HG03558 (cell line): ENCODE results near the gene CCDC188.

Source experiments
- ATAC-seq: cut with Tn5 transposase; IDR thresholded peaks from one replicate; pipeline ENCODE4 v1.9.1; 2021; ENCODE audit warnings: moderate number of reproducible peaks; ENCODE audit not compliant: unreplicated experiment; ENCODE audit errors: extremely low read depth

Gene CCDC188

GRCh38 chr22:20186183-20186870 lies 35.5 kb upstream of the CCDC188 start:
- ATAC-seq = no peak

DNA sequence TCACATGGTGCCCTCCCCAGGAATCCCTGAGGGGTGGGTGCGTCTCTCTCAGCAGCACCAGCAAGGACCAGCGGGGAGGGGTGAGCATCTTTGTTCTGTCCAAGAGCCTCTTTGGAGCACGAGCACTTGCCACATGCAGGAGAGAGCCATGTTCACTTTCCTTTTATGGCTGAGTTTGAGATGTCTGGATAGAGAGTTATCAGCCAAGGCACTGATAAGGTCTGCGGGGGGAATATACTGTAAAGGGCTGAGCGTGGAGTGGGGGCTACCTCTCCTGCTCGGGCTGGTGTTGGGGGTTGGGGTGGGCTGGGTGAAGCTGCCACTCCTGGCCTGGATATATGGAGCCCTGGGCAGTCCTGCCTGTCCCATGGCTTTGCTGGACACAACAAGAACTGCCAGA lies 34.9 kb upstream of the CCDC188 start:
- ATAC-seq = no peak

- ATAC-seq = no peak
Observed at GRCh38 chr22:20184501-20185165, 33.8 kb upstream of the CCDC188 start.

DNA sequence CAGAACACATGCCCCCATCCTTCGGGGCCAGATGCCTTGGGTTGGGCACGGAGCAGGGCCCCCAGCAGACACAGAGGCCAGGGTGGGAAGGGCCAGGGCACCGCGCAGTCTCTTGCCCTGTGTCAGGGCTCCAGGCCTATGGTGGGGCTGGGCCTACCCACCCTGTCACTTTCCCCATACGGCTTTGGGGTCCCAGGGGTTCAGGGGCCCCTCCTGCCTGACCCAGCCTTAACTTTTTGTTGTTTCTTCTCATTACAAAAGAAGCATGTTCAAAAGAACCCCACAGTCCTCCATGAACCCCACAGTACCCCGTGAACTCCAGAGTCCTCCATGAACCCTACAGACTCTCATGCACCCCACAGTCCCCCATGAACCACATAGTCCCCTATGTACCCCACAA lies 33.0 kb upstream of the CCDC188 start:
- no peak for ATAC-seq

DNA sequence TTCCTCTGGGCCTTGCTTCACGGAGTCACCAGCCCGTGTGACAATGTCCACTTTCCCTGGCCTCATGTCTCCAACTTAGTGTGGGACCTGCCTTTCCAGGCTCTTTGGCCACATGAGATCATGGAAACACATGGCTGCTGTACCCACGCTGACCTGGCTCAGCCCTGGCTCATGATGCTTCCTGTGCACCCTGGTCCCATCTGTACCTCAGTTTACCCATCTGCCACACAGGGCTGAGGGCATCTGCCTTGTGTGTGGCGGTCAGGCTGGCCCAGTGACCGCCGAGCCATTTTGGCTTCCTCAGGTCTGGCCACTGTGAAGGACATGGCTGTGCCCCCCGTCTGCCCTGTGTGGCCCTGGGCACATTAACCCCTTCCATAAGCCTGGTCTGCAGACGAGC lies 32.2 kb upstream of the CCDC188 start:
- no peak for ATAC-seq

DNA sequence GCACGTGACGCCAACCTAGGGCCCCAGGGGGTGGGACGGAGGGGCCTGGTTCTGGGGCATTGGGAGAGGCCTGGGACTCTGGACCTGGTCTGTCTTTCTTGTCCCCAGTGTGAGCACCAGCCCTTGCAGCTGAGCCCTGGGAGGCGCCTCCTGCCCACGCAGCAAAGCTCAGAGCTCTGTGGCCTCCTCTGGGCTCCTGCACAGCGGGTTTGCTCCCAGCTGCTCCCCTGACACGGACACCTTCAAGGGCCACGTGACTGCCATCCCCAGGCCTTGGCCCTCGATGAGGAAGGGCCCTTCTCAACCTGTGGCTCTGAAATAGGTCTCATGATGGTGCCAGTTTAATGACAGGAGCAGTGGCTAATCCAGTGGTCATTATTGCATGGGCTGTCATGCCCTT lies 31.5 kb upstream of the CCDC188 start:
- no peak for ATAC-seq

DNA sequence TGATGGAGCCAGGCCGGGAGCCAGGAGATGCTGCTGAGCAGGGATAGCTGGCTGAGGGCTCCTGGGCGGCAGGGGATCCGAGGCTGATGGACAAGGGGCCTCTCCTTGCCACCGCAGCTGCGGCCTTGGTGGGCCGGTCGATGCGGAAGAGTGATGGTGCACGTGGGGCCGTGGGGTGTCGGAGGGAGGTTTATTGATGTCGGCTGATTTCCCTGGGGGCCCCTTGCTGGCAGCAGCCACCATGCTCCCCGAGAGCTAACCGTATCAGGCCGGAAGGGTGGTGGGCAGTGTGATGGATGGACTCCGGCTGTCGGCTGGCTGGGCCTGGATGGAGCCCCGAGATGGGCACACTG lies 31.0 kb upstream of the CCDC188 start:
- no peak for ATAC-seq

- ATAC-seq = no peak
Observed at GRCh38 chr22:20181194-20181883, 30.5 kb upstream of the CCDC188 start.

DNA sequence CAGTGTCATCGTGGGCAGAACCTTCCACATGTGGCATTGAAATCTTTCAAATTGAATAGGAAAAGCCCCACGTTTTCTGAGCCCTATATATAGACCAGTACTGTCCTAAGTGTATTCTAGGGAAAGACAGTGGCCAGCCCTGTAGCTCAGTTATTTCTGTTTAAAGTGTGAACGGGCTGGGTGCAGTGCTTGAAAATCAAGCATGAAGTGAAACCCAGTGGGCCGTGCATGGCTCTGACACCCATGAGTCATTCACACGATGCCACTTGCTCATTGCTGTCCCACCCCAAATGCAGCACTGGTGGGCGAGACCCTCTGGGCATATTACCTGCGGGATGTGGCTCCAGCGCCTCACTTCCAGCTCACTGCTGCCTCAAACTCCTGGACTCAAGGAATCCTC lies 29.8 kb upstream of the CCDC188 start:
- no peak for ATAC-seq

- no peak for ATAC-seq
Observed at GRCh38 chr22:20180245-20180630, 29.4 kb upstream of the CCDC188 start.

DNA sequence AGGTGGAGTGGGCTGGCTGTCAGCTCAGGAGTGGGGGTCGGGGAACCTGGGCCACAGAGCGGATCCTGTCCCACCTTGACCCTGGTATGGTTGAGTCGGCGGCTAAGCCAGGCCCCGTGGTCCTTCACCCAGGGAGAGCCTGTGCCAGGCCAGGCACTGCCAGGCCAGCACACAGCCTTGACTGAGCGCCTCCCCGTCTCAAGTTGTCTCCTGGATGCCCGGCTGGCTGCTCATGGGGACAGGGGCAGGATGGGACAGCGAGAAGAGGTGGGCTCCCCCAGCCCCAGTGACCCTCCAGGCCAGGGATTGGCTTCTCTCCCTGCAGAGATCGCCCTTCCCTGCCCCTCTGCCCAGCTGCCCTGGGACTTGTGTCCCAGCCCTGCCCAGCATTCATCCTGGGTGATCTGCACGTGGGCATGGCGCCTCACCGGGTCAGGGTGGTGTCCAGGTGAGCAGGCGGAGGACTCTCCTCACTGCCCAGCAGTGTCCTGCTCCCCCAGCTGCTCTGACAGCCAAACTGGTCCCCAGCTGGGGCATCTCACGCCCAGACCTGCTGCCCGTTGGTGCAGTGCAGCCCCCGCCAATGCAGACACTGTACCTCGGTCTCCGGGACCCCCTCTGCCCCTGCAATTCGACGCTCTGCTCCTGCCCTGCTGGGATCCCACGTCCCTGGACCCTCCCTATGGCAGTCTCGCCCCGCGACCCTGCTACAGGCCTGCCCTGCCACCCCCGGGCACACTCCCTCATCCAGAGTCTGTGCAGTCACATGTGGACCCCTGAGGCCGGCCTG lies 28.8 kb upstream of the CCDC188 start:
- ATAC-seq = no peak

- no peak for ATAC-seq
Observed at GRCh38 chr22:20178915-20179227, 28.0 kb upstream of the CCDC188 start.

GRCh38 chr22:20178075-20178914 lies 27.4 kb upstream of the CCDC188 start:
- no peak for ATAC-seq

GRCh38 chr22:20177217-20177911 lies 26.5 kb upstream of the CCDC188 start:
- ATAC-seq = no peak

- ATAC-seq = no peak
Observed at GRCh38 chr22:20176421-20177085, 25.7 kb upstream of the CCDC188 start.

- ATAC-seq = no peak
Observed at GRCh38 chr22:20175597-20175900, 24.7 kb upstream of the CCDC188 start.

DNA sequence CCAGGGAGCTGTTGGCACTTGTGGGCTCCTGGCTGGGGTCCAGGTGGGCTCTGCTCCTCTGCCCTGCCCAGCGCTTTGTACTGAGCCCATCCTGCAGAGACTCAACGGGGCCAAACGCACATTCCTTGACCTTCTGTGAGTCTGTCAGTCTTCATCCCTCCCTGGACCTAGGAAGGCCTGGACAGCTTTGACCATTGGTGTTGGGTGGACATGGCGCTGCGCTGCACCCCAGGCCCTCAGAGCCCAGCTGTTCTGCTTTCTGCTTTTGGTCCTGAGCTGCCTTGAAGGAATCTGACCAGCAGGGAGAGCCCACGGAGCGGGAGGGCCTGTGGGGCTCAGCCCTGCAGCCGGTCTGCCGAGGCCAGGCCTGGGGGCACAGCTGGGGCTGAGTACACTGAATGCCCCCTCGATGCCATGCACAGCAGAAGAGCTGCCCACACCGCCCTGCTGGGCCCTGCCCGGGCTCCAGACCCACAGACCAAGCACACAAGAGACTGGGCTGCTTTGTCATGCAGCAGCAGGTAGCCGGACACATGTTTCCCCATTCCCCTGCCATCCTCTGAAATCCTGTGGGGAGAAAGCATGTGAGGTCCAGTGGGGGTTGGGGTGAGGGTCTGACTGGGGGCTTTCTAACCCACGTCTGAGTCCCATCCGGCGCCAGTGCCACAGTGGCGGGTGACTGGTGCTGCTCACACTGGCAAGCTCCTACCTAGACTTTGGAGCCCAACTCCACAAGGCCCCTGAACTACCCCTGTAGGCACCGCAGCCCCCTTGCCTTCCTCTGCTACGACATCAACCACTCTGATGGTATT lies 24.1 kb upstream of the CCDC188 start:
- no peak for ATAC-seq

DNA sequence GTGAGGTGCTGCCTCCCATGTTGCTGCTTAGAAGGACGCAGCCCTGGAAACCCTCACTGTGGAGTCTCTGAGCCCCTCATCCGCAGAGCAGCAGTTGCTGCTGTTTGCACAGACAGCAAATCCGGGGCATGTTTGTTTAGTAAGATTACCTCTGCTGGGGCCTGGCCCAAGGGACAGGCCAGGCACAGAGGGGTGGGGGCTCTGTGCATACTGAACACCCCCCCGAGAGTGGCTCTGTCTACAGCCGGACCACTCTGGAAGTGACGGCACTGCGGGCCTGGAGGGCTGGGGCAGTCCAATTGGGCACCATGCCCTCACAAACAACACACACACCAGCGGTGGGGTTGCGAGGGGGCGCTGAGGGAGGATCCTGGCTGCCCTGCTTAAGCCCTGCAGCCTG lies 22.9 kb upstream of the CCDC188 start:
- ATAC-seq = no peak

- no peak for ATAC-seq
Observed at GRCh38 chr22:20173246-20173645, 22.4 kb upstream of the CCDC188 start.
